Effector CD4-positive, alpha-beta T cell (primary cell): Measurements from ENCODE around the gene CRAMP1.

Experiments
- DNase-seq: peaks from one replicate; pipeline ENCODE4 v3.0.0-alpha.2; 2020

The CRAMP1 gene

GRCh38 chr16:1601489-1601888 lies 10.7 kb upstream of the CRAMP1 start:
- no peak for DNase-seq

DNA sequence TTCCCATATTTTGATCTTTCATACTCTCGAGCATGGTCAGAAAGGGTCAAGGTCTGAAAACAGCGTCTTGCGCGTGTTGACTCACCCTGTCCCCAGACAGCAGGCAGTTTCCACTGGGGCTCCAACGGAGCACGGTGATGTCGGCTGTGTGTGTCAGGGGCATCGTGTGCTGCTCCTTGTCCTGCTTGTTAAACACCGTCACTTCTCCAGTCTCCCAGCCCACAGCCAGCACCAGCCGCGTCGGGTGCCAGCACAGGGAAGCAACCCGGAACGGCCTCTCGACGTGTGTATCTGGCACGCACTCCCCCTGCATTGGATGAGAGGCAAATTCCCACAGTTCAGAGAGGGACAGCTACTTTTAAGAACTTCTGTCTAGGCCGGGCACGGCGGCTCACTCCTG lies 9.9 kb upstream of the CRAMP1 start:
- no peak for DNase-seq

DNA sequence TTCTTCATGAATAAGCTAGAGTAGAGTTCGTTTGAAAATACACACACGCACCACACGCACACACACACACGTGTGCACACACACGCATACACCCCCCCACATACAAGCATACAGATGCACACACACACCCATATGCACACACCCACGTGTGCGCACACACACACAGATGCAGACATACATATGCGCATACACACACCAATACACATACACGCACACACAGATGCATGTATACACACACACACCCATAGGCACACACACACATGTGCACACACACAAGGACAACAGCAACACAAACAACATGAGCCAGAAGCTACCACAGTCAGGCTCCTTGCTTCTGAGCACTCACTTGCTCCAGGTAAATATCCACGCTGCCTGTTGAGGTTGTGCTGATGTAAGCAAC lies 5.4 kb upstream of the CRAMP1 start:
- DNase-seq: no peak

DNA sequence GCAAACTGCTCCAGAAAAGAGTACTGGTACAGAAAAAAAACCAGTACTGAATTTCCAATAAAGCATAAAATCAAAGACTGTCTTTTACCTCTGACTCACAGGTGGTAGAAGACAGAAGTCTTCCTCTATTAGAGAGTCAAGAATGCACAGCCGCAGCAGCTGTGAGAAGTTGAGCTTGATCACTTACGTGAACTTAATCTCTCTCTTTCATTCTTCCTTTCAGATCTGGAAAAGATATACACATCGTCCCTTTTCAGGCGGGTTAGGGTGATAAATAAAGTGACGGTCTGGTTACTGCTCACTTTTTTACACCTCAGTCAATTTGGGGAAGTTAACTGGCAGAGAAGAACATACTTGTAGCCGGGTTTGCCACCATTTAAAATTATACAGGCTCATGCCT lies 4.2 kb upstream of the CRAMP1 start:
- DNase-seq: no peak

GRCh38 chr16:1610071-1610898 lies 1.9 kb upstream of the CRAMP1 start:
- DNase-seq: peak; percentile 89

- no peak for DNase-seq
Observed at GRCh38 chr16:1610899-1611632, 1.1 kb upstream of the CRAMP1 start.

DNA sequence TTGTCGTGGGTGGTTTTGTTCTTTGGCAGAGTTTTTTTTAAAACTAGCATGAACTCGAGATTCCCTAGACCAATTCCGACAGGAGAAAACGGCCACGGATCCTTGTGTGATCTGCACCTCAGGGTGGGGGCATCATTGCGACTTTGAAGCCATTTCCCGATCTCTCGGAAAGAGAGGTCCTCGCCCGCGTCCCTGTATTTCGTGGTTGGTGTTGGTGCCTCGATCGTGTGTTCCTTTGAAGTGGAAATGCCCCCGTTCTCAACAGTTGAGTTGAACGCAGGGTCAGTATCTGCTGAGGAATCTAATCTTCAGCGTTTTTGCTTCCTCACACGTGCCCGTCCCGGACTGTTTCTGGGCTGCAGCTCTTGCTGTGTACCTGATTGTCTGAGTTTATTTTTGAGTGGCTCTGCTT lies 1.1 kb downstream of the CRAMP1 start:
- DNase-seq: no peak

- no peak for DNase-seq
Observed at GRCh38 chr16:1613728-1614455, 1.7 kb downstream of the CRAMP1 start.

DNA sequence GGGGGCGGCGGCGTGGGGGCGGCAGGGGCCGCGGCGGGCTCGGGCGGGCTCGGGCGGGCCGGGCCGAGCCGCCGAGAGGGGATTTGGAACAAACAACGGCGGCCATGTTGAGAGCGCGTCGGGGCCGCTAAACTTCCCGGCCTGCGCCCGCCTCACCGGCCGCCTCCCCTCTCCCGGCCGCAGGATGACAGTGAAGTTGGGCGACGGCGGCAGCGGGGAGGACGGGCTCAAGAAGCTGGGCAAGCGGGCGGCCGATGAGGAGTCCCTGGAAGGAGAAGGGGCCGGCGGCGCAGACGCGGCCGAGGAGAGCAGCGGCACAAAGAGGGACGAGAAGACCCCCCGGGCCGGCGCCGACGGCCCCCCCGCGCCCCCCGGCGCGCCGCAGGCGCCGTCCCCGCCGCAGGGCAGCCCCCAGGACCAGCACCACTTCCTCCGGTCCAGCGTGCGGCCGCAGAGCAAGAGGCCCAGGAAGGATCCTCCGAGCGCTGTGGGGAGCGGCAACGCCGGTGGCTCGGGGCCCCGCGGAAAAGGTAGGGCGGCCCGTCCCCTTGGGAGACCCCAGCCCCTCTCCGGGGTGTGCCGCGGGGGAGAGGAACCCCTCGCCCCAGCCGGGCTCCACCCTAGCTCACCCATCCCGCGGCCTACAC lies 2.4 kb downstream of the CRAMP1 start:
- no peak for DNase-seq

DNA sequence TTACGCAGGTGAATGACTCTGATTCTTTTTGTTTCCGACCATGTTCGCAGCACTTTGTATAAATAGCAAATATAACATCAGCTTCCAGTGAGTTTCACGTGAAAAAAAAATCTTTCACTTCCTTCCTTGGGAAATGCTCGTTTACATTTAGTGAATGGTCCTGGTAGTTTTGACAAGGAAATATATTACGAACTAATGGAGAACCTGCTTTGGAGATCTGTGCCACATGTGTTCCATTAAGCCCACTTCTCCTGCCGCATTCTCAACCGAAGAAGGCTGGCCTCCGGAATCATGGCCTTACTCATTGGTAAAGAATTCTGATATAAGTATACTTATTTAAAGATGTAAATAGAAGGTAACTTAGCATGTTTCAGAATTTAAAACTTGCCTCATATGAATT lies 3.6 kb downstream of the CRAMP1 start:
- no peak for DNase-seq

GRCh38 chr16:1619976-1620375 lies 7.8 kb downstream of the CRAMP1 start:
- no peak for DNase-seq

DNA sequence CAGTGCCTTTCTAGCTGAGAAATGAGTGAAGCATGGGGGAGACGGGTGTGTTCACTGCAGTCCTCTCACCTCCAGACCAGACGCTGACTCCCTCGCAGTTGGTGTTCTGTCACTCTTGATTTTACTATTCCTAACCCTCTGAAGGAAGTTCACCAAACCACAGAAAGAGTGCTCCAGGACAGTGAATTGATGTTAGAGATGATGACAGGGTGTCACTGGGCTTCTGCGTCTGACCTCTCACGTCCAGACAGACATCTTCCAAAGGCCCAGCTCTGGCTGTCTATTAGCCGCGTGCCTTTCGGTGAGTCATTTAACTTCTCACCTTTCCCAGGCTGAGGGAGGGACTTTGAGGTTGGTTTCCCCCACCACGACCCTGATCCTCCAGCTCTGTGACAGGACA lies 8.2 kb downstream of the CRAMP1 start:
- no peak for DNase-seq

GRCh38 chr16:1621851-1622250 lies 9.7 kb downstream of the CRAMP1 start:
- DNase-seq: no peak

GRCh38 chr16:1626327-1626726 lies 14.2 kb downstream of the CRAMP1 start:
- DNase-seq: no peak

- DNase-seq: no peak
Observed at GRCh38 chr16:1626776-1627175, 14.6 kb downstream of the CRAMP1 start.

DNA sequence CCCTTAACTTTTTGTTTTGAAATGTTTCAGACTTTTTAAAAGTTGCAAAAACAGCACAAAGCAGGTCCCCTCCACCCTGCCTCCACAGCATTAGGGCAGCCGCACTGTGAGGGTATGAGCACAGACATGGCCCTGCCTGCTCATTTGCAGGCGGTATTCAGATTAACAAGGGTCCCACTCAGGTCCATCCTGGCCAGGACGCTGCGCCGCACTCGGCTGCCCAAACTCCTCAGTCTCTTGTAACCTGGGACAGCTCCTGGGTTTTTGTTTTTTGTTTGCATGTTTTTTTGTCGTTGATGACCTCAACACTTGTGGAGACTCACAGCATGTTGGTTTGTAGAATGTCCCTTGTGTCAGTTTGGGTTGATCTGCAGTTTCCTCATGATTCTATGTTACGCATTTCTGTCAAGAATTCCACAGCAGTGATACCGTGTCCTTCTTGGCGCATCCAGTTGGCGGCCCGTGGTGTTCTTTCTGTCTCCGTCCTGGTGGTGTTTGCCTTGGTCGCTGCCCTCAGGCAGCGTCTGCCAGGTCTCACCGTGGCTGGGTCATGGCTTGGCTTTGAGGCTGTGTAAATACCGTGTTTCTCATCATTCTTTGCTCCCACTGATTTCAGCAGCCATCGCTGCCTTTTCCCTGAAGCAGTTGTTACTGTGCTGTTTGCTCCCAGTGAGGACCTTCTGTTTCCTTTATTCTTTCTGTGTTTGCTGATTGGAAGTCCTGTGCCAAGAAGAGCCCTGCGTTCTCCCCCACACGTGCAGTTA lies 18.5 kb downstream of the CRAMP1 start:
- DNase-seq: no peak

GRCh38 chr16:1631230-1631629 lies 19.1 kb downstream of the CRAMP1 start:
- DNase-seq: no peak

DNA sequence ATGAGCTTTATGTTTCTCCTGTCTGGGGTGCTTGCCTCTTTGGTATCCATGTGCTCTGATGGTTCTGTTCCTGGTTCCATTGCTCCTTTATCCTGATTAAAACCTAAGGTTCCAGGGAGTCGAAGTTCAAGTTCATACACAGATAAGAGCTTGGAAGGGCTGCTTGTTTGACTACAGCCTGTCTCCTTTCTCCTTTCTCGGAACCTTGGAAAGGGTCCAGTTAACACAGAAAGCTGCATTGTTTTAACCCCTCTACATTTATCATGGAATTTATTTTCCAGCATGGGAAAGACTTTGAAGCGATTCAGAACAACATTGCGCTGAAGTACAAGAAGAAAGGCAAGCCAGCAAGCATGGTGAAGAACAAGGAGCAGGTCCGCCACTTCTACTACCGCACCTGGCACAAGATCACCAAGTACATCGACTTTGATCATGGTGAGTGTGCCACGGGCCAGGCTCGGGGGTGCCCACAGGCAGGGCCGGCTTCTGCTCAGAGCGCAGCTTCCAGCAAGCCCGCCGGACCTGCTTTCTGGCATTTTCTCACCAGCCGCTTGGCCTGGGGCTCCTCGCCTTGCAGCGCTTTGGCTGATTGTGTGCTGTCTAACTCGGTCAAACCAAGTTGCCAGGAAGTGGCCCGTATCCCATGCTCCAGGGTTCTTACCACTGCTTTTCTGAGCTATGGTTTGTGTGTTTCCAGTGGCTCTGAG lies 19.9 kb downstream of the CRAMP1 start:
- no peak for DNase-seq

GRCh38 chr16:1632638-1632970 lies 20.4 kb downstream of the CRAMP1 start:
- DNase-seq: no peak

- no peak for DNase-seq
Observed at GRCh38 chr16:1633310-1633709, 21.1 kb downstream of the CRAMP1 start.

- no peak for DNase-seq
Observed at GRCh38 chr16:1634541-1634940, 22.4 kb downstream of the CRAMP1 start.

GRCh38 chr16:1635070-1635469 lies 22.9 kb downstream of the CRAMP1 start:
- no peak for DNase-seq
